ENCODE data around the gene PNKD.

Gene PNKD

GRCh38 chr2:218332920-218333645 is 62.8 kb downstream of the PNKD start:
- no peak overlapping the region for H3K4me3 ChIP-seq (ENCODE audit: insufficient read depth, low read length, poor library complexity, severe bottlenecking)
- H3K4me2 ChIP-seq (ENCODE audit: low read depth, low read length, poor library complexity, severe bottlenecking) = no peak overlapping the region
- H4K20me1 ChIP-seq (ENCODE audit: low read depth, low read length) = no peaks in the 10 kb centered on the region
- H2AFZ ChIP-seq (ENCODE audit: low read depth, low read length, severe bottlenecking) = no peak overlapping the region
- no peak overlapping the region for H3K9ac ChIP-seq (ENCODE audit: low read length)
- H3F3A ChIP-seq (ENCODE audit: insufficient read depth) = no peaks in the 10 kb centered on the region
- H3K79me2 ChIP-seq (ENCODE audit: insufficient read depth, low read length) = no peaks in the 10 kb centered on the region
- H3K9me2 ChIP-seq (replicated peaks; ENCODE audit: insufficient read depth, low read length) = no peaks in the 10 kb centered on the region
- H3K9me3 ChIP-seq (ENCODE audit: insufficient read depth, low read length) = no peaks in the 10 kb centered on the region
- TF ChIP-seq EZH2phosphoT487 (conservative IDR thresholded peaks at IDR 0.05; ENCODE audit: low read length) = no peak
- TF ChIP-seq, protein P1, sequence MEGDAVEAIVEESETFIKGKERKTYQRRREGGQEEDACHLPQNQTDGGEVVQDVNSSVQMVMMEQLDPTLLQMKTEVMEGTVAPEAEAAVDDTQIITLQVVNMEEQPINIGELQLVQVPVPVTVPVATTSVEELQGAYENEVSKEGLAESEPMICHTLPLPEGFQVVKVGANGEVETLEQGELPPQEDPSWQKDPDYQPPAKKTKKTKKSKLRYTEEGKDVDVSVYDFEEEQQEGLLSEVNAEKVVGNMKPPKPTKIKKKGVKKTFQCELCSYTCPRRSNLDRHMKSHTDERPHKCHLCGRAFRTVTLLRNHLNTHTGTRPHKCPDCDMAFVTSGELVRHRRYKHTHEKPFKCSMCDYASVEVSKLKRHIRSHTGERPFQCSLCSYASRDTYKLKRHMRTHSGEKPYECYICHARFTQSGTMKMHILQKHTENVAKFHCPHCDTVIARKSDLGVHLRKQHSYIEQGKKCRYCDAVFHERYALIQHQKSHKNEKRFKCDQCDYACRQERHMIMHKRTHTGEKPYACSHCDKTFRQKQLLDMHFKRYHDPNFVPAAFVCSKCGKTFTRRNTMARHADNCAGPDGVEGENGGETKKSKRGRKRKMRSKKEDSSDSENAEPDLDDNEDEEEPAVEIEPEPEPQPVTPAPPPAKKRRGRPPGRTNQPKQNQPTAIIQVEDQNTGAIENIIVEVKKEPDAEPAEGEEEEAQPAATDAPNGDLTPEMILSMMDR (IDR thresholded peaks at IDR 0.05; ENCODE audit: insufficient read depth, low read length, poor library complexity, severe bottlenecking) = no peak
- H3K27ac ChIP-seq (ENCODE audit: low read depth, low read length) = no peak overlapping the region
- no peaks in the 10 kb centered on the region for H3K36me3 ChIP-seq (ENCODE audit: low read length)
- H3K27me3 ChIP-seq (ENCODE audit: low read length) = no peaks in the 10 kb centered on the region

- H3F3A ChIP-seq (ENCODE audit: insufficient read depth) = no peaks in the 10 kb centered on the region
- H3K9me2 ChIP-seq (replicated peaks; ENCODE audit: insufficient read depth, low read length) = no peaks in the 10 kb centered on the region
- no peak overlapping the region for H3K4me2 ChIP-seq (ENCODE audit: low read depth, low read length, poor library complexity, severe bottlenecking)
- no peaks in the 10 kb centered on the region for H4K20me1 ChIP-seq (ENCODE audit: low read depth, low read length)
- H2AFZ ChIP-seq (ENCODE audit: low read depth, low read length, severe bottlenecking) = no peak overlapping the region
- H3K27me3 ChIP-seq (ENCODE audit: low read length) = no peaks in the 10 kb centered on the region
- no peak overlapping the region for H3K9ac ChIP-seq (ENCODE audit: low read length)
- TF ChIP-seq EZH2phosphoT487 (conservative IDR thresholded peaks at IDR 0.05; ENCODE audit: low read length) = no peak
- no peaks in the 10 kb centered on the region for H3K36me3 ChIP-seq (ENCODE audit: low read length)
- no peak overlapping the region for H3K4me3 ChIP-seq (ENCODE audit: insufficient read depth, low read length, poor library complexity, severe bottlenecking)
- no peaks in the 10 kb centered on the region for H3K9me3 ChIP-seq (ENCODE audit: insufficient read depth, low read length)
- H3K79me2 ChIP-seq (ENCODE audit: insufficient read depth, low read length) = no peaks in the 10 kb centered on the region
- no peak overlapping the region for H3K27ac ChIP-seq (ENCODE audit: low read depth, low read length)
Observed at GRCh38 chr2:218334531-218334930, 64.2 kb downstream of the PNKD start.

GRCh38 chr2:218340656-218341055 is 70.3 kb downstream of the PNKD start:
- H3K9me3 ChIP-seq (ENCODE audit: insufficient read depth, low read length) = no peaks in the 10 kb centered on the region
- no peaks in the 10 kb centered on the region for H3K9me2 ChIP-seq (replicated peaks; ENCODE audit: insufficient read depth, low read length)
- H3F3A ChIP-seq (ENCODE audit: insufficient read depth) = no peaks in the 10 kb centered on the region
- H3K36me3 ChIP-seq (ENCODE audit: low read length) = no peaks in the 10 kb centered on the region
- TF ChIP-seq EZH2phosphoT487 (conservative IDR thresholded peaks at IDR 0.05; ENCODE audit: low read length) = no peak
- TF ChIP-seq, protein P1 (IDR thresholded peaks at IDR 0.05; ENCODE audit: insufficient read depth, low read length, poor library complexity, severe bottlenecking) = no peak
- H3K9ac ChIP-seq (ENCODE audit: low read length) = no peak overlapping the region
- H3K79me2 ChIP-seq (ENCODE audit: insufficient read depth, low read length) = no peaks in the 10 kb centered on the region
- H3K4me2 ChIP-seq (ENCODE audit: low read depth, low read length, poor library complexity, severe bottlenecking) = no peak overlapping the region
- H3K27ac ChIP-seq (ENCODE audit: low read depth, low read length) = no peak overlapping the region
- no peak overlapping the region for H2AFZ ChIP-seq (ENCODE audit: low read depth, low read length, severe bottlenecking)
- no peaks in the 10 kb centered on the region for H3K27me3 ChIP-seq (ENCODE audit: low read length)
- no peaks in the 10 kb centered on the region for H4K20me1 ChIP-seq (ENCODE audit: low read depth, low read length)
- H3K4me3 ChIP-seq (ENCODE audit: insufficient read depth, low read length, poor library complexity, severe bottlenecking) = no peak overlapping the region

GRCh38 chr2:218341381-218341780 is 71.1 kb downstream of the PNKD start:
- H3K27ac ChIP-seq (ENCODE audit: low read depth, low read length) = no peak overlapping the region
- H3K36me3 ChIP-seq (ENCODE audit: low read length) = no peaks in the 10 kb centered on the region

More at GRCh38 chr2:218341381-218341780, 71.1 kb downstream of the PNKD start:
- no peak overlapping the region for H3K9ac ChIP-seq (ENCODE audit: low read length)
- no peaks in the 10 kb centered on the region for H3K9me3 ChIP-seq (ENCODE audit: insufficient read depth, low read length)
- no peaks in the 10 kb centered on the region for H3K27me3 ChIP-seq (ENCODE audit: low read length)
- H3K4me3 ChIP-seq (ENCODE audit: insufficient read depth, low read length, poor library complexity, severe bottlenecking) = no peak overlapping the region
- no peaks in the 10 kb centered on the region for H3K9me2 ChIP-seq (replicated peaks; ENCODE audit: insufficient read depth, low read length)
- no peaks in the 10 kb centered on the region for H4K20me1 ChIP-seq (ENCODE audit: low read depth, low read length)
- no peak overlapping the region for H3K4me2 ChIP-seq (ENCODE audit: low read depth, low read length, poor library complexity, severe bottlenecking)
- no peaks in the 10 kb centered on the region for H3F3A ChIP-seq (ENCODE audit: insufficient read depth)
- TF ChIP-seq, protein P1 (IDR thresholded peaks at IDR 0.05; ENCODE audit: insufficient read depth, low read length, poor library complexity, severe bottlenecking) = no peak
- no peak for TF ChIP-seq EZH2phosphoT487 (conservative IDR thresholded peaks at IDR 0.05; ENCODE audit: low read length)
- no peaks in the 10 kb centered on the region for H3K79me2 ChIP-seq (ENCODE audit: insufficient read depth, low read length)
- no peak overlapping the region for H2AFZ ChIP-seq (ENCODE audit: low read depth, low read length, severe bottlenecking)

Data from SU-DHL-6 (cell line).